IMR-90 (cell line): Measurements from ENCODE around the gene PEX10. TPM values are rescaled to one million over a fixed set of nuclear protein-coding genes. Genes with fewer than 3 reads are reported as not detected.

Experiments
- ATAC-seq: fragments of 200-7000 bp; cut with Tn5 transposase; 2 replicates; pipeline ENCODE4 v1.9.1; 2020; ENCODE audit warnings: low read depth, mild to moderate bottlenecking, moderate library complexity
- BruUV-seq: library from RNA; stranded (reverse); fragments of 400-500 nt; replicated peaks from 2 replicates; lab custom pipeline; 2021; lab: Mats Ljungman, UMichigan
- CTCF ChIA-PET: fragments of 300-600 bp; formaldehyde crosslinking; extraction: SDS; loops from one replicate; lab custom pipeline; 2021; ENCODE audit warnings: antibody characterized with exemption; lab: Yijun Ruan, JAX
- POLR2A ChIA-PET: fragments of 300-600 bp; sonication (Branson Sonifier 250); formaldehyde crosslinking; loops from one replicate; lab custom pipeline; 2022; ENCODE audit warnings: antibody characterized with exemption; ENCODE audit not compliant: unreplicated experiment; lab: Charles Lee
- DNase-seq: peaks from one replicate; pipeline ENCODE4 v3.0.0; 2013
- H2AFZ ChIP-seq: replicated peaks from 2 replicates; pipeline ENCODE3; 2013; ENCODE audit warnings: low read length, mild to moderate bottlenecking; ENCODE audit not compliant: poor library complexity
- H2AK5ac ChIP-seq: 2 replicates; pipeline ENCODE4 v1.6.1; 2013; ENCODE audit warnings: low read depth, low read length, inconsistent platforms
- H2AK9ac ChIP-seq: replicated peaks from 2 replicates; pipeline ENCODE3; 2013; ENCODE audit warnings: mild to moderate bottlenecking, low read depth, low read length, moderate library complexity; ENCODE audit not compliant: poor library complexity
- H2BK120ac ChIP-seq: 2 replicates; pipeline ENCODE4 v1.6.1; 2013; ENCODE audit warnings: low read depth, low read length, inconsistent platforms
- H2BK15ac ChIP-seq: 3 replicates; pipeline ENCODE4 v1.6.1; 2013; ENCODE audit warnings: low read depth, low read length, inconsistent platforms
- H2BK20ac ChIP-seq: 2 replicates; pipeline ENCODE4 v1.6.1; 2013; ENCODE audit warnings: low read depth, mild to moderate bottlenecking, inconsistent platforms, low read length, moderate library complexity
- H2BK5ac ChIP-seq: 2 replicates; pipeline ENCODE4 v1.6.1; 2013; ENCODE audit warnings: mild to moderate bottlenecking, low read depth, low read length, inconsistent platforms; ENCODE audit not compliant: poor library complexity, severe bottlenecking
- H3K14ac ChIP-seq: replicated peaks from 2 replicates; pipeline ENCODE4 v1.6.1; 2013; ENCODE audit warnings: low read depth, low read length, inconsistent platforms
- H3K18ac ChIP-seq: 2 replicates; pipeline ENCODE4 v1.6.1; 2013; ENCODE audit warnings: low read depth, low read length, control low read depth
- H3K23ac ChIP-seq: 2 replicates; pipeline ENCODE4 v1.6.1; 2013; ENCODE audit warnings: low read depth, low read length, inconsistent platforms
- H3K27ac ChIP-seq: 2 replicates; pipeline ENCODE4 v1.5.1; 2013; ENCODE audit warnings: mild to moderate bottlenecking, control low read depth, low read length; ENCODE audit not compliant: insufficient read depth
- H3K27me3 ChIP-seq: 2 replicates; pipeline ENCODE4 v1.6.1; 2013; ENCODE audit warnings: low read length; ENCODE audit not compliant: control insufficient read depth, insufficient read depth
- H3K36me3 ChIP-seq: 2 replicates; pipeline ENCODE4 v1.6.1; 2013; ENCODE audit warnings: low read length, mixed read lengths; ENCODE audit not compliant: control insufficient read depth, insufficient read depth
- H3K4ac ChIP-seq: 2 replicates; pipeline ENCODE4 v1.6.1; 2013; ENCODE audit warnings: low read depth, low read length, inconsistent platforms
- H3K4me1 ChIP-seq: 2 replicates; pipeline ENCODE4 v1.6.1; 2013; ENCODE audit warnings: low read length, mixed read lengths; ENCODE audit not compliant: control insufficient read depth, insufficient read depth
- H3K4me2 ChIP-seq: 2 replicates; pipeline ENCODE4 v1.6.1; 2013; ENCODE audit warnings: low read depth, mild to moderate bottlenecking, control low read depth, low read length, moderate library complexity
- H3K4me3 ChIP-seq: 2 replicates; pipeline ENCODE4 v1.5.1; 2013; ENCODE audit warnings: low read depth, mild to moderate bottlenecking, control low read depth, low read length, moderate library complexity; ENCODE audit not compliant: insufficient read depth
- H3K56ac ChIP-seq: 2 replicates; pipeline ENCODE4 v1.6.1; 2013; ENCODE audit warnings: low read length, inconsistent platforms; ENCODE audit not compliant: insufficient read depth; ENCODE audit errors: extremely low read depth
- H3K79me1 ChIP-seq, 2 experiments: 2 replicates each; pipeline ENCODE4 v1.6.1; 2013; ENCODE audit warnings: low read length in 2 of 2, inconsistent platforms in 1 of 2, low read depth in 1 of 2
- H3K9ac ChIP-seq: 2 replicates; pipeline ENCODE4 v1.6.1; 2013; ENCODE audit warnings: low read depth, low read length, control low read depth
- H3K9me1 ChIP-seq: 2 replicates; pipeline ENCODE4 v1.6.1; 2013; ENCODE audit warnings: low read length, inconsistent platforms; ENCODE audit not compliant: insufficient read depth
- H3K9me3 ChIP-seq: 2 replicates; pipeline ENCODE4 v1.6.1; 2013; ENCODE audit warnings: low read length; ENCODE audit not compliant: control insufficient read depth, insufficient read depth
- H4K20me1 ChIP-seq: 2 replicates; pipeline ENCODE4 v1.6.1; 2013; ENCODE audit warnings: low read length, inconsistent platforms; ENCODE audit not compliant: insufficient read depth
- H4K5ac ChIP-seq: 2 replicates; pipeline ENCODE4 v1.6.1; 2013; ENCODE audit warnings: mild to moderate bottlenecking, low read depth, low read length, control low read depth
- H4K8ac ChIP-seq, 2 experiments: 2 replicates each; pipeline ENCODE4 v1.6.1; 2013; ENCODE audit warnings: low read depth in 2 of 2, low read length in 2 of 2, control low read depth in 1 of 2, inconsistent platforms in 1 of 2
- H4K91ac ChIP-seq: 2 replicates; pipeline ENCODE4 v1.6.1; 2013; ENCODE audit warnings: low read depth, low read length, inconsistent platforms; ENCODE audit not compliant: insufficient read depth
- BHLHE40 ChIP-seq: fragments of 150-350 bp; IDR thresholded peaks from 2 replicates; pipeline ENCODE4 v1.6.1; 2016; ENCODE audit warnings: mild to moderate bottlenecking, low read depth, low read length
- CEBPB ChIP-seq: IDR thresholded peaks from 2 replicates; pipeline ENCODE4 v1.6.1; 2012; ENCODE audit warnings: low read depth, low read length, improper control_type of control experiment
- FOS ChIP-seq: fragments of 150-350 bp; IDR thresholded peaks from 2 replicates; pipeline ENCODE4 v1.6.1; 2016; ENCODE audit warnings: low read depth, low read length
- MAFK ChIP-seq: IDR thresholded peaks from 2 replicates; pipeline ENCODE4 v1.6.1; 2012; ENCODE audit warnings: low read depth, low read length, improper control_type of control experiment
- MXI1 ChIP-seq: IDR thresholded peaks from 2 replicates; pipeline ENCODE4 v1.6.1; 2012; ENCODE audit warnings: low read depth, mild to moderate bottlenecking, low read length, moderate library complexity, borderline replicate concordance
- NFE2L2 ChIP-seq: fragments of 150-350 bp; IDR thresholded peaks from 2 replicates; pipeline ENCODE4 v1.6.1; 2016; ENCODE audit warnings: low read depth, mild to moderate bottlenecking, low read length
- POLR2A ChIP-seq: IDR thresholded peaks from 2 replicates; pipeline ENCODE4 v1.6.1; 2012; ENCODE audit warnings: mild to moderate bottlenecking, low read depth, low read length
- RAD21 ChIP-seq: IDR thresholded peaks from 2 replicates; pipeline ENCODE4 v1.6.1; 2012; ENCODE audit warnings: low read length, improper control_type of control experiment
- RFX5 ChIP-seq: IDR thresholded peaks from 2 replicates; pipeline ENCODE4 v1.8.0; 2012; ENCODE audit warnings: low read depth, mild to moderate bottlenecking, low read length, moderate library complexity
- SMC3 ChIP-seq: fragments of 150-350 bp; IDR thresholded peaks from 2 replicates; pipeline ENCODE4 v1.6.1; 2016; ENCODE audit warnings: low read depth, mild to moderate bottlenecking, antibody characterized with exemption, low read length, moderate library complexity
- WGBS, 2 experiments: methylation state at CpG; one replicate each; pipeline versions ENCODE4 v1.1.5 to v1.1.7; 2013; ENCODE audit warnings: missing lambda C conversion rate in 2 of 2; ENCODE audit not compliant: insufficient read length in 1 of 2; ENCODE audit errors: extremely low coverage in 2 of 2; 5-methylcytosine and 5-hydroxymethylcytosine counted together
- dilution Hi-C: fragments of 300-500 bp; cut with HindIII; formaldehyde crosslinking; loops from one replicate; pipeline ENCODE4 v1.14.3; 2018; ENCODE audit warnings: low sequenced_read_pairs; ENCODE audit not compliant: unreplicated experiment
- in situ Hi-C: fragments of 300-500 bp; cut with MboI; formaldehyde crosslinking; loops from 3 replicates; pipeline ENCODE4 v1.14.3; 2019; ENCODE audit warnings: low sequenced_read_pairs, inconsistent platforms, mixed read lengths
- intact Hi-C: fragments of 100-400 bp; cut with micrococcal nuclease; formaldehyde crosslinking; loops from 2 replicates; pipeline ENCODE4 v1.10.0; 2022
- polyA plus RNA-seq, 3 experiments: library from polyadenylated mRNA; depleted of rRNA; stranded (reverse); fragments of >200 nt; gene quantifications; 2 replicates each; pipeline ENCODE4 v1.2.3, GENCODE V29; 2012; ENCODE audit warnings: low replicate concordance in 1 of 3
- total RNA-seq: library from RNA; depleted of rRNA; stranded (reverse); fragments of >200 nt; gene quantifications from 2 replicates; pipeline ENCODE4 v1.2.3, GENCODE V29; 2012
- TF ChIP-seq, protein P1 (sequence below): fragments of 150-350 bp; IDR thresholded peaks from 2 replicates; pipeline ENCODE4 v1.6.1; 2017; ENCODE audit warnings: mild to moderate bottlenecking, antibody characterized with exemption, low read length, low read depth
- TF ChIP-seq, protein P2 (sequence below): fragments of 150-350 bp; IDR thresholded peaks from 2 replicates; pipeline ENCODE4 v1.6.1; 2016; ENCODE audit warnings: low read depth, mild to moderate bottlenecking, low read length, moderate library complexity, borderline replicate concordance

The PEX10 gene
- total and polyA plus RNA-seq, 2 of the 4 experiments (the other 2 are of a cell fraction) = 16.9 to 19.7 TPM

DNA sequence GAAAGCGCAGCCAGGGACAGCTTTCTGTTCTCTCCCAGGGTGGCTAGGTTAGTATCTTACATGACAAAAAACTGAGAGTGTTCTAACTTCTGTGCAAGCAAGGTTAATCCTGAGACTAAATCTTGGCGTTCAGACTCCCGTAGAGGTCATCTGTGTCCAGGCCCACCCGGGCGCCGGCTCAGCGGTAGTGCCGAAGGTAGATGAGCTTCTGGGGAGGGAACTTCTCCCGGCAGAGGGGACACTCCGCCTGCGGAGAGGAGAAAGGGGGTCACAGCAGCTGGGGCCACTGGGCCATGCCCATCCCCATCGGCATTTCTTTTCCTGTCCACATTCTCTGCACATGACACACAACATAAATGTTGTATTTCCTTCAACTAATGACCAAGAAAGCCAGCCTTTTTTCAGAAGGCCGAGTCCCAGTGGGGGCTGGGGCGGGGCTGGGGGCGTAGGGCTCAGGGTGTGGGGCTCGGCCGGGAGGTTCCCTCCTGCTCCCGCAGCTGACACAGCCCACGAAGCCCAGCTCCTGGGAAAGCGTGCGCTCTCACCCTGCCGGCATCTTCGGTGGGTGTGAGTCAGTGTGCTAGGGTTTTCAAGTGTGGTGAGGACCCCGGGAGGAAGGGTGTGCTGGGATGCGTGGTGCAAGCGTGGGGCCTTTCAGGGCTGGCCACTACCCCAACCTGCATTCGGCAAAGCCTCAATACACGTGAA is 6.6 kb downstream of the PEX10 start:
- BruUV-seq = no TSS peak
- Histone ChIP-seq H2AFZ (no peak overlapping the region), H3K4ac (0 out of 2 replicates have a peak overlapping the region, but pooled peaks have one; percentile 12), H2AK9ac (peak overlapping the region; percentile 77), H3K36me3 (peaks cover 70% of the 10 kb centered on the region), H3K27ac (no peak overlapping the region), H3K27me3 (no peaks in the 10 kb centered on the region), H3K4me1 (peaks cover 8% of the 10 kb centered on the region), H2AK5ac (no peak overlapping the region; the same call in 1 of the 2 replicates), H3K4me3 (no peak overlapping the region), H3K18ac (no peak overlapping the region), H2BK20ac (no peak overlapping the region), H3K9me3 (no peaks in the 10 kb centered on the region), H4K91ac (no peak overlapping the region), H2BK5ac (peak overlapping the region; percentile 23), H3K14ac (no peak overlapping the region), H3K4me2 (no peak overlapping the region), H4K20me1 (peaks cover 26% of the 10 kb centered on the region; the same call in 1 of the 2 replicates), H3K23ac (no peak overlapping the region), H3K56ac (no peak overlapping the region), H2BK120ac (no peak overlapping the region), H3K9ac (no peak overlapping the region), H3K79me1 (peaks cover 15 to 47% of the 10 kb centered on the region in 2 experiments), H2BK15ac (no peak overlapping the region), H4K5ac (no peak overlapping the region), H4K8ac (0 out of 4 replicates have a peak overlapping the region, but pooled peaks of 1 of the 2 experiments have one; percentile 9), H3K9me1 (no peaks in the 10 kb centered on the region)
- POLR2A ChIA-PET = no interaction called here
- peak; percentile 45 for DNase-seq
- ATAC-seq = peak; percentile 31
- WGBS, 2 experiments = 91% methylated on average over 12 of the region's 28 CpGs; no CpG with 5 or more reads in 1 of the 2 experiments
- CTCF ChIA-PET = no interaction called here
- dilution Hi-C loops = no loop called here
- TF ChIP-seq, protein P1, sequence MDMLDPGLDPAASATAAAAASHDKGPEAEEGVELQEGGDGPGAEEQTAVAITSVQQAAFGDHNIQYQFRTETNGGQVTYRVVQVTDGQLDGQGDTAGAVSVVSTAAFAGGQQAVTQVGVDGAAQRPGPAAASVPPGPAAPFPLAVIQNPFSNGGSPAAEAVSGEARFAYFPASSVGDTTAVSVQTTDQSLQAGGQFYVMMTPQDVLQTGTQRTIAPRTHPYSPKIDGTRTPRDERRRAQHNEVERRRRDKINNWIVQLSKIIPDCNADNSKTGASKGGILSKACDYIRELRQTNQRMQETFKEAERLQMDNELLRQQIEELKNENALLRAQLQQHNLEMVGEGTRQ = no peak
- no peak for TF ChIP-seq POLR2A
- no peak for TF ChIP-seq BHLHE40
- no peak for TF ChIP-seq SMC3
- TF ChIP-seq RAD21 = no peak
- TF ChIP-seq RFX5 = no peak
- TF ChIP-seq, protein P2, sequence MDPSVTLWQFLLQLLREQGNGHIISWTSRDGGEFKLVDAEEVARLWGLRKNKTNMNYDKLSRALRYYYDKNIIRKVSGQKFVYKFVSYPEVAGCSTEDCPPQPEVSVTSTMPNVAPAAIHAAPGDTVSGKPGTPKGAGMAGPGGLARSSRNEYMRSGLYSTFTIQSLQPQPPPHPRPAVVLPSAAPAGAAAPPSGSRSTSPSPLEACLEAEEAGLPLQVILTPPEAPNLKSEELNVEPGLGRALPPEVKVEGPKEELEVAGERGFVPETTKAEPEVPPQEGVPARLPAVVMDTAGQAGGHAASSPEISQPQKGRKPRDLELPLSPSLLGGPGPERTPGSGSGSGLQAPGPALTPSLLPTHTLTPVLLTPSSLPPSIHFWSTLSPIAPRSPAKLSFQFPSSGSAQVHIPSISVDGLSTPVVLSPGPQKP = no peak
- TF ChIP-seq MXI1 = no peak
- no peak for TF ChIP-seq FOS
- no peak for TF ChIP-seq MAFK
- no peak for TF ChIP-seq CEBPB
- no peak for TF ChIP-seq NFE2L2
- intact Hi-C loops = no loop called here
- in situ Hi-C loops = loop anchor here (25.0 kb wide), 1 partner anchor 907 kb away; no protein-coding TSS in a partner anchor
